ENCODE measurements around the gene UNC45A.
A peak's percentile ranks its signal among the peaks of the same experiment; 100 is the strongest.

UNC45A gene

DNA sequence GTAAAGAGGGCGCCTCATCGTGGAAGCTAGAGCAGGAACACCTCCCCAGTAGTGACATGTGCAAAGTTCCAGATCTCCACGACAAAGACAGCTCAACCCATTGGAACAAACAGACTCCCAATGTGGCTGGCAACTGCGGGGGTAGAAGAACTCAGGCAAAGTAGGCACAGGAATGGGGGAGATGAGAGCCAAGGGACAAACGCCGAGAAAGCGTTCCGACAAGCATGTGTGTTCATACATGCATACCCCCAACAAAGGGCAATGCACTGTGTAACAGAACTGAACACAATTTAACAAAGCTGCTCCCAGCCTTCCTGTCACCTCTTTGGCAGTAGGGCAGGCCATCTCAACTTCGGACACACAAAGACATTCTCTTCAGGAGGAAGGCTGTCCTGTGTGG lies 31.2 kb downstream of the UNC45A start:
- no peak for DNase-seq

DNA sequence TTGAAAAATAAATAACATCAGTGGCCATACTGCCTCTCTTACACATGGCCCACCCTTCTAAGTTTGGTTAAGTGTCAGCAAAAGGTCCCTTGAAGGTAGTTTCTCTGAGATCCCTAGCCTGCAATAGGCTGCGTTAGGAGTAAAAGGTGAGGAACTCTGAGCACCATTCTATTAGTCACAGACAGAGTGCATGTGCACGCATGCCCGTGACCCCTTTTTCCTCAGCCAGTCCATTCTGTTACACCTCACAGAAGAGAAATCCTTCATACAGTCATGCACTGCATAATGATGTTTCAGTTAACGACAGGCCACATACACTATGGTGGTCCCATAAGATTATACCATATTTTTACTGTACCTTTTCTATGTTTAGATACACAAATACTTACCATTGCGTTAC lies 32.1 kb downstream of the UNC45A start:
- DNase-seq = no peak

DNA sequence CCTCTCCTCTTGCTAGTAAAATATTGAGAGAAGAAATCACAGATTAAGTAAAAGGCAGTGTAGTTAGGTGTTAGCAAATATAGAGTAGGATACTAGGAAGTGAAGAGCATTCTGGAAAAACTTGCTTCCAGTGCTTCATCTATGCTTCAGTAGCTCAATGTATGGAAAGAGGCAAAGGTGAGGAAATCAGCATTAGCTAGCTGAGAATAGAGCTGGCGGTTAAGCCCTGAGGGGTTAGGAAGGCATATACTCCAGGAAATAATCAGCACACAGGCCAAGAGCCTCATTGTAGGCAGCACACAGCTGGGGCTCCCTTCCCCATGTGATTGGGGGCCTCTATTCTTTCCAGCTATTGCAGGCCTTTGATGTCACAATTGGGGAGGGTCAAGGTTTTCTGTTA lies 33.3 kb downstream of the UNC45A start:
- no peak for DNase-seq

GRCh38 chr15:90970274-90970673 lies 35.2 kb downstream of the UNC45A start:
- DNase-seq = no peak

- no peak for DNase-seq
Measured at GRCh38 chr15:90972133-90972532, 37.0 kb downstream of the UNC45A start.

DNA sequence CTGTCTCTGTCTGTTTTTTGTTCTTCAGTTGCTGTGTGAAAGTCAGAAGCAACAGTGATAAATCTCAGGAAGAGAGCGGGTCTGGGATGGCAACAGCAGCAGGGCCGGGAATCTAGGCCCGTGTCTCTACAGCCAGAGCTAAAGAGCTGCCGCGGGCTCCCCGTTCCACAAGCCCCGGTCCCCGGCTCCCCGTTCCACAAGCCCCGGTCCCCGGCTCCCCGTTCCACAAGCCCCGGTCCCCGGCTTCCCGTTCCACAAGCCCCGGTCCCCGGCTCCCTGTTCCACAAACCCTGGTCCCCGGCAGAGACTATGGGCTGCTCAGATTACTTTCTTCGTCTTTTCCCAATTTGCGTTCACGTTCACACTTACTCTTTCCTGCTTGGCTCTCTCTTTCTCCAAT lies 39.1 kb downstream of the UNC45A start:
- DNase-seq = no peak

- DNase-seq = no peak
Measured at GRCh38 chr15:90979582-90979981, 44.5 kb downstream of the UNC45A start.

GRCh38 chr15:90981681-90982080 lies 46.6 kb downstream of the UNC45A start:
- no peak for DNase-seq

- no peak for DNase-seq
Measured at GRCh38 chr15:90982135-90982534, 47.0 kb downstream of the UNC45A start.

DNA sequence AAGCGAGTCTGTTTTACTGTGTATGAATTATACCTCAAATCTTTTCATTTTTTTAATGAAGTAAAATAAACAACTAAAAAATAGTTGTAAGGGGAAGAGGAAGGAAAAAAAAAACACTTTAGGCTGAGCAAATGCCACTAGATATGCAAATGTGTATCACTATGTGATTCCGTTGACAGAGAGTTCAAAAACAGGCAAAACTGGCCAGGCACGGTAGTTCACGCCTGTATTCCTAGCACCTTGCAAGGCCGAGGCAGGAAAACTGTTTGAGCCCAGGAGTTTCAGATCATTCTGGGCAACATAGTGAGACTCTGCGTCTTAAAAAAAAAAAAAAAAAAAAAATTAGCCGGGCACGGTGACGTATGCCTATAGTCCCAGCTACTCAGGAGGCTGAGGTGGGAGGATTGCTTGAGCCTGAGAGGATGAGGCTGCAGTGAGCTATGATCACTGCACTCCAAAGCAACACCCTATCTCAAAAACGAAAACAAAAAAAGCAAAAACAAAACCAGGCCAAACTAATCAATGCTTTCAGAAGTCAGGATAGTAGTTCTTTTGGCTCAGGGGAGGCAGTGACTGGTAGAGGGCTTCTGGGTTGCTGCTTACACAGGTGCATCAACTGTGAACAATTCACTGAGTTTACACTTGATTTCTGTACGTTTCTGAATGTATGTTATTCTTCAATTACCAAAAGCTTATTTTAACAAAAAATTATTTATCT lies 51.9 kb downstream of the UNC45A start:
- no peak for DNase-seq

GRCh38 chr15:90987561-90988141 lies 52.6 kb downstream of the UNC45A start:
- no peak for DNase-seq

DNA sequence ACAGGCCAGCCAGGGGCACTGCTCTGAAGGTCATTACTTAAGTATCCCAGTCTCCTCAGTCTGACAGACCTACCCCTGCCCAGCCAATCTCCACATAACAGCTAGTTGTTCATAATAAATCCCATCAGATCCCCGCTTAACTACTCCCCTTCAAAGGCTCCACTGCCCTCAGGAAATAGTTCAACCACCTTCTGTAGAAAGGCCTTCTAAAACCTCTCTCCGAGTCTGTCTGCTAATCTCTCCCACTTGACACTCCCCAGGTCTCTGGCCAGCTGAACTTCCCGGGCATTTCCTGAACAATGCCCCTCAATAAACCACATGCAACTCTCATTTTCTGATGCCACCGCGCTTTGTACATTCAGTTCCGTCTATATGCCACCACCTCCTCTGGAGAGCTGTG lies 53.2 kb downstream of the UNC45A start:
- DNase-seq = no peak

DNA sequence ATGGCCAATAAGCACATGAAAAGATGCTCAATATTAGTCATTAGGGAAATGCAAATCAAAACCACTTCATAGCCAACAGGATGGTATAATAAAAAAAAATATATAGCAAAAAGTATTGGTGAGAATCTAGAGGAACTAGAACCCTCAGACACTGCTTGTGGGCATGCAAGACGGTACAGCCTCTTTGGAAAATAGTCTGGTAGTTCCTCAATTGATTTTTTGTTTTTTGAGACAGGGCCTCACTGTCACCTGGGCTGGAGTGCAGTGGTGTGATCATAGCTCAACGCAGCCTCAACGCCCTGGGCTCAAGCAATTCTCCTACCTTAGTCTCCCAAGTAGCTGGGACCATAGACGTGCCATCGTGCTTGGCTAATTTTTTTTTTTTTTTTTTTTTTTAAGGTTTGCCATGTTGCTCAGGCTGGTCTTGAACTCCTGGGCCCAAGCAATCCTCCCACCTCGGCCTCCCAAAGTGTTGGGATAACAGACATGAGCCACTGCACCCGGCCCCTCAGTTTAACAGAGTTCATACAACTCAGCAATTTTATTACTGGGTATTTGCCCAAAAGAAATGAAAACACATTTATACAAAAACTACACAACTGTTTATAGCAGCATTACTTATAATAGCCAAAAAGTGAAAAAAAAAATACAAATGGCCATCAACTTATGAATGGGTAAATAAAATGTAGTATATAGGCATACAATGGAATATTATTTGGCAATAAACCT lies 54.1 kb downstream of the UNC45A start:
- DNase-seq = peak; percentile 10

- no peak for DNase-seq
Measured at GRCh38 chr15:90990446-90990845, 55.4 kb downstream of the UNC45A start.

DNA sequence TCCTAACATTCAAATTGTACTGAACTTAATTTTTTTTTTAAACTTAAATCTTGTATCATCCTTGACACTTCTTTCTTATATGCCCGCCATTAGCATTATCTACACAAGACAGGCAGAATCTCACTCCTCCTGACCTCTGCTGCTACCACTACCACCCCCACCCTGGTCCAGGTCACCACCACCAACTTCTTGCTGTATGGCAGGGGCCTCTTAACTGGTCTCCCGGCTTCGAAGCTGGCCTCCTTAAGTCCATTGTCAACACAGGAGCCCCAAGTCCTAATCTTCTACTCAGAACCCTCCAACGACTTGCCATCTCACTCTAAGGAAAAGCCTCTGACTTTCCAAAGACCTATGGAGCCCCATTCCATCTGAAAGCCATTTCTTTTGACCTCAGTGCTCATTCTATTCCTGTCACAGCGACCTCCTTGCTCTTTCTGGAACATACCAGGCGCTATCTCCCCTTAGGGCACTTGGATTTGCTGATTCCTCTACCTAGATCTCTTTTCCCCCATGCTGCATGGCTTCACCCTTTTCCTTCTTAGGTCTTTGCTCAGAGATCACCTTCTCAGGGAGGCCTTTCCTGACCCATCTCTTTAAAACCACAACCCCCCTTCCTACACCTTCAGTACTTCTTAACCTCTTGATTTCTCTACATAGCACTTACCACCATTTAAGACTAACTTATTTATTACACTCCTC lies 56.7 kb downstream of the UNC45A start:
- no peak for DNase-seq

GRCh38 chr15:90994059-90994416 lies 59.0 kb downstream of the UNC45A start:
- no peak for DNase-seq

GRCh38 chr15:90994417-90995311 lies 59.6 kb downstream of the UNC45A start, which contains the start of gene PRC1:
Gene PRC1, minus strand, starts transcription at chr15:90994535. Its CDS starts 118 bp downstream, at chr15:90994417.
- DNase-seq = peak; percentile 95

- DNase-seq = no peak
Measured at GRCh38 chr15:90998737-90999136, 63.7 kb downstream of the UNC45A start.

GRCh38 chr15:91001209-91001608 lies 66.1 kb downstream of the UNC45A start:
- DNase-seq = no peak

Data from CD4-positive, alpha-beta T cell treated with Interleukin-4 for 4 hours (primary cell).